B cell (primary cell): ENCODE results near the gene IL23A. TPM values are rescaled to one million over a fixed set of nuclear protein-coding genes. Genes with fewer than 3 reads are reported as not detected.

ENCODE experiments used
- ATAC-seq: fragments of 200-7000 bp; cut with Tn5 transposase; one replicate; pipeline ENCODE4 v1.10.0; 2021; ENCODE audit warnings: low read depth, mild to moderate bottlenecking, moderate number of reproducible peaks, moderate library complexity
- CTCF ChIA-PET: fragments of 350-600 bp; sonication (Branson Sonifier 250); formaldehyde crosslinking; loops from one replicate; lab custom pipeline; 2021; ENCODE audit warnings: antibody characterized with exemption, inconsistent platforms; lab: Charles Lee
- POLR2A ChIA-PET: fragments of 350-600 bp; sonication (Branson Sonifier 250); formaldehyde crosslinking; loops from one replicate; lab custom pipeline; 2021; ENCODE audit warnings: antibody characterized with exemption; lab: Charles Lee
- DNase-seq: peaks from one replicate; pipeline ENCODE4 v3.0.0; 2013
- H2AFZ ChIP-seq: 2 replicates; pipeline ENCODE4 v1.6.1; 2012; ENCODE audit warnings: mild to moderate bottlenecking, low read depth, low read length; ENCODE audit not compliant: insufficient read depth, poor library complexity, severe bottlenecking
- H3K27ac ChIP-seq, 2 donors: 1 replicate in 1 of 2; 2 replicates in 1 of 2; pipeline ENCODE4 v1.5.1; 2012 to 2013; ENCODE audit warnings: low read length in 2 of 2, mild to moderate bottlenecking in 2 of 2, moderate library complexity in 1 of 2
- H3K27me3 ChIP-seq, 4 experiments: fragments of 200-600 bp in 1 of 4; sonication (generic) in 1 of 4; replicated peaks in 1 of 4; 1 replicate in 2 of 4; 2 replicates in 2 of 4; pipeline versions ENCODE4 v1.6.1 to v1.7.0; 2013 to 2016; ENCODE audit warnings: low read length in 3 of 4, mild to moderate bottlenecking in 2 of 4, mixed read lengths in 1 of 4, moderate library complexity in 1 of 4; ENCODE audit not compliant: insufficient read depth in 4 of 4, control insufficient read depth in 3 of 4; ENCODE audit errors: control extremely low read depth in 1 of 4
- H3K36me3 ChIP-seq, 2 experiments: replicated peaks in 1 of 2; 1 replicate in 1 of 2; 2 replicates in 1 of 2; pipeline versions ENCODE4 v1.6.1 to v1.7.1; 2013; ENCODE audit warnings: low read length in 1 of 2; ENCODE audit not compliant: insufficient read depth in 2 of 2, control insufficient read depth in 1 of 2; ENCODE audit errors: control extremely low read depth in 1 of 2, extremely low read depth in 1 of 2
- H3K4me1 ChIP-seq, 2 donors: fragments of 200-600 bp in 1 of 2; sonication (generic) in 1 of 2; 1 replicate in 1 of 2; 2 replicates in 1 of 2; pipeline versions ENCODE4 v1.5.1 to v1.6.1; 2013 to 2017; ENCODE audit warnings: low read length in 2 of 2; ENCODE audit not compliant: control insufficient read depth in 2 of 2, insufficient read depth in 2 of 2
- H3K4me2 ChIP-seq: replicated peaks from 2 replicates; pipeline ENCODE3; 2012; ENCODE audit warnings: mild to moderate bottlenecking, low read depth, low read length; ENCODE audit not compliant: poor library complexity, severe bottlenecking
- H3K4me3 ChIP-seq, 5 experiments: fragments of 200-600 bp in 1 of 5; sonication (generic) in 1 of 5; 1 replicate in 3 of 5; 2 replicates in 2 of 5; pipeline versions ENCODE4 v1.5.1 to v1.7.0; 2011 to 2016; ENCODE audit warnings: low read length in 4 of 5, mild to moderate bottlenecking in 4 of 5, low read depth in 2 of 5, control low read depth in 1 of 5, moderate library complexity in 1 of 5; ENCODE audit not compliant: insufficient read depth in 1 of 5; ENCODE audit errors: control extremely low read depth in 1 of 5, extremely low read depth in 1 of 5
- H3K79me2 ChIP-seq: fragments of 200-600 bp; sonication (generic); one replicate; pipeline ENCODE4 v1.6.0; 2016; ENCODE audit warnings: low read length; ENCODE audit not compliant: control insufficient read depth, insufficient read depth
- H3K9ac ChIP-seq: fragments of 200-600 bp; sonication (generic); 2 replicates; pipeline ENCODE4 v1.6.1; 2017; ENCODE audit warnings: mild to moderate bottlenecking, low read length, moderate library complexity
- H3K9me3 ChIP-seq, 3 donors: one replicate each; pipeline versions ENCODE4 v1.6.1 to v1.7.1; 2013; ENCODE audit warnings: low read length in 2 of 3; ENCODE audit not compliant: control insufficient read depth in 2 of 3, insufficient read depth in 1 of 3; ENCODE audit errors: control extremely low read depth in 1 of 3
- H4K20me1 ChIP-seq: 2 replicates; pipeline ENCODE4 v1.6.0; 2012; ENCODE audit warnings: mild to moderate bottlenecking, low read length; ENCODE audit not compliant: insufficient read depth, control insufficient read depth, poor library complexity, severe bottlenecking
- H3K27ac Mint-ChIP-seq: one replicate; pipeline ENCODE4 v1.8.0; 2021; ENCODE audit warnings: mixed read lengths
- H3K27me3 Mint-ChIP-seq: one replicate; pipeline ENCODE4 v1.8.0; 2021; ENCODE audit warnings: mixed read lengths
- H3K4me1 Mint-ChIP-seq: one replicate; pipeline ENCODE4 v1.8.0; 2021; ENCODE audit warnings: mixed read lengths
- H3K4me3 Mint-ChIP-seq: one replicate; pipeline ENCODE4 v1.8.0; 2021; ENCODE audit warnings: mixed read lengths
- H3K9me3 Mint-ChIP-seq: one replicate; pipeline ENCODE4 v1.8.0; 2022; ENCODE audit warnings: mixed read lengths; ENCODE audit not compliant: insufficient read depth
- EZH2 ChIP-seq: IDR thresholded peaks from 2 replicates; pipeline ENCODE4 v1.6.1; 2012; ENCODE audit warnings: borderline replicate concordance, low read depth, mild to moderate bottlenecking, moderate library complexity, low read length; ENCODE audit not compliant: insufficient read depth, poor library complexity, severe bottlenecking
- WGBS: methylation state at CpG from one replicate; pipeline ENCODE4 v1.1.5; 2013; ENCODE audit warnings: missing lambda C conversion rate; ENCODE audit not compliant: insufficient coverage; 5-methylcytosine and 5-hydroxymethylcytosine counted together
- intact Hi-C: fragments of 100-400 bp; cut with micrococcal nuclease; formaldehyde crosslinking; loops from one replicate; pipeline ENCODE4 v1.10.0; 2022
- polyA plus RNA-seq: library from polyadenylated mRNA; depleted of rRNA; stranded (reverse); fragments of >200 nt; gene quantifications from 2 replicates; pipeline ENCODE4 v1.2.3, GENCODE V29; 2012
- total RNA-seq, 2 donors: library from RNA; stranded (reverse); fragments of 120-200 nt in 1 of 2; gene quantifications; 1 replicate in 1 of 2; 2 replicates in 1 of 2; pipeline versions ENCODE4 v1.2.3 to v1.2.4, GENCODE V29; 2013 to 2022
- TF ChIP-seq, protein P1 (sequence below): fragments of 200-600 bp; IDR thresholded peaks from one replicate; pipeline ENCODE4 v1.8.0; 2022; ENCODE audit warnings: antibody characterized with exemption, mild to moderate bottlenecking

The IL23A gene
- total and polyA plus RNA-seq, 2 donors (not counting 1 experiment from before 2014, with no cell fraction given), result 20.5 to 32.6 TPM

DNA sequence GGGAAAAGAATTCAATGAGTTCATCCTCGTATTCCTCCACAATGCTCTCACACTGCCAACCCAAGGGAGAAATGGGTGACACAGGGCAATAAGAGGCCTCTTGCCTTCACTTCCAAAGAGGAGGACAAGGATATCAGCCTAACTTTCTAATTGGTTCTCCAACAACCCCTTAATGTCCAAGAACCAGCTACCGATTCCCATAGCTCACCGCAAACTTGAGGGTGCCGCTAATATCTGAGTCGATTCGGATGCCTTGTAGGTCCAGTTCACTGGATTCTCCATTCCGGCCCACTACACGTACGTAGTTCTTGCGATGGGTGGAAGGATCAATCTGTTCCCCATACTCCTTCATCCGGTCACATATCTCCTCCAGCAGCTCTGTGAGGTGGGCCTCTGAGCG is 27.7 kb upstream of the IL23A start:
- no peak for ATAC-seq
- Histone ChIP-seq H3K79me2 (peaks cover 27% of the 10 kb centered on the region), H4K20me1 (no peaks in the 10 kb centered on the region), H3K27me3 (no peaks in the 10 kb centered on the region), H3K9ac (no peak overlapping the region), H3K4me1 (peaks cover 8 to 10% of the 10 kb centered on the region in 2 donors), H3K9me3 (no peaks in the 10 kb centered on the region), H2AFZ (no peak overlapping the region), H3K36me3 (peaks cover 8 to 35% of the 10 kb centered on the region in 2 experiments), H3K27ac (no peak overlapping the region), H3K4me2 (no peak overlapping the region), H3K4me3 (no peak overlapping the region)
- no peak overlapping the region for H3K27ac Mint-ChIP-seq
- intact Hi-C loops, result no loop called here
- DNase-seq, result no peak
- no peak overlapping the region for H3K4me3 Mint-ChIP-seq
- over 99% methylated on average over 10 of the region's 12 CpGs for WGBS
- no peaks in the 10 kb centered on the region for H3K9me3 Mint-ChIP-seq
- H3K27me3 Mint-ChIP-seq, result no peaks in the 10 kb centered on the region
- ChIA-PET CTCF (interaction anchor here (1.0 to 3.5 kb wide), 3 partner anchors 21 to 153 kb away, joined by 4 to 14 read pairs (median 4); partner anchors contain the start of gene ANKRD52), POLR2A (no interaction called here)
- peaks cover 10% of the 10 kb centered on the region for H3K4me1 Mint-ChIP-seq
- TF ChIP-seq EZH2, result no peak
- TF ChIP-seq, protein P1, sequence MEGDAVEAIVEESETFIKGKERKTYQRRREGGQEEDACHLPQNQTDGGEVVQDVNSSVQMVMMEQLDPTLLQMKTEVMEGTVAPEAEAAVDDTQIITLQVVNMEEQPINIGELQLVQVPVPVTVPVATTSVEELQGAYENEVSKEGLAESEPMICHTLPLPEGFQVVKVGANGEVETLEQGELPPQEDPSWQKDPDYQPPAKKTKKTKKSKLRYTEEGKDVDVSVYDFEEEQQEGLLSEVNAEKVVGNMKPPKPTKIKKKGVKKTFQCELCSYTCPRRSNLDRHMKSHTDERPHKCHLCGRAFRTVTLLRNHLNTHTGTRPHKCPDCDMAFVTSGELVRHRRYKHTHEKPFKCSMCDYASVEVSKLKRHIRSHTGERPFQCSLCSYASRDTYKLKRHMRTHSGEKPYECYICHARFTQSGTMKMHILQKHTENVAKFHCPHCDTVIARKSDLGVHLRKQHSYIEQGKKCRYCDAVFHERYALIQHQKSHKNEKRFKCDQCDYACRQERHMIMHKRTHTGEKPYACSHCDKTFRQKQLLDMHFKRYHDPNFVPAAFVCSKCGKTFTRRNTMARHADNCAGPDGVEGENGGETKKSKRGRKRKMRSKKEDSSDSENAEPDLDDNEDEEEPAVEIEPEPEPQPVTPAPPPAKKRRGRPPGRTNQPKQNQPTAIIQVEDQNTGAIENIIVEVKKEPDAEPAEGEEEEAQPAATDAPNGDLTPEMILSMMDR, result no peak

- Histone ChIP-seq H3K27me3 (no peaks in the 10 kb centered on the region), H3K9me3 (no peaks in the 10 kb centered on the region), H4K20me1 (no peaks in the 10 kb centered on the region), H3K4me1 (peaks cover 12 to 15% of the 10 kb centered on the region in 2 donors), H3K36me3 (peaks cover 8 to 28% of the 10 kb centered on the region in 2 experiments), H2AFZ (peak overlapping the region; percentile 95), H3K9ac (peak overlapping the region; percentile 82), H3K27ac (peak overlapping the region; percentile 67 to 90), H3K79me2 (peaks cover 20% of the 10 kb centered on the region), H3K4me3 (peak overlapping the region; percentile 78 to 94 (median 91)), H3K4me2 (peak overlapping the region; percentile 91)
- H3K9me3 Mint-ChIP-seq, result no peaks in the 10 kb centered on the region
- POLR2A ChIA-PET, result interaction anchor here (0.7 to 2.3 kb wide), 20 partner anchors 9 to 199 kb away, joined by 3 to 12 read pairs (median 4); partner anchors contain the start of genes APOF, COQ10A, GLS2 and IL23A
- H3K4me1 Mint-ChIP-seq, result peaks cover 10% of the 10 kb centered on the region
- H3K27me3 Mint-ChIP-seq, result no peaks in the 10 kb centered on the region
- ATAC-seq, result no peak
- peak overlapping the region; percentile 99 for H3K27ac Mint-ChIP-seq
- no peak for TF ChIP-seq EZH2
- TF ChIP-seq, protein P1, result no peak
- intact Hi-C loops, result loop anchor here (5.0 kb wide), 2 partner anchors 123 to 1207 kb away; partner anchors contain the start of genes DDIT3 and MBD6
- no peak for DNase-seq
- CTCF ChIA-PET, result interaction anchor here (0.6 to 4.8 kb wide), 13 partner anchors 21 to 321 kb away, joined by 3 to 44 read pairs (median 4); partner anchors contain the start of genes IL23A, PAN2, STAT2 and TIMELESS
- peak overlapping the region; percentile 99 for H3K4me3 Mint-ChIP-seq
- WGBS, result under 1% methylated on average over 10 of the region's 11 CpGs
Measured at GRCh38 chr12:56315249-56315621, 23.4 kb upstream of the IL23A start.
